Testis (tissue), 2 donors: ENCODE results near the gene ACSBG1.

Experiments
- POLR2A ChIP-seq: fragments of 450-650 bp; IDR thresholded peaks from one replicate; pipeline ENCODE4 v1.6.1; 2017; ENCODE audit warnings: antibody characterized with exemption, mild to moderate bottlenecking, moderate library complexity
- TF ChIP-seq, protein P1 (sequence below), 3 experiments: fragments of 450-650 bp in 2 of 3; fragments of 200-600 bp in 1 of 3; sonication (generic) in 1 of 3; IDR thresholded peaks; one replicate each; pipeline ENCODE4 v1.5.1; 2016 to 2019; ENCODE audit warnings: antibody characterized with exemption in 3 of 3, mild to moderate bottlenecking in 2 of 3, moderate library complexity in 1 of 3

DNA sequence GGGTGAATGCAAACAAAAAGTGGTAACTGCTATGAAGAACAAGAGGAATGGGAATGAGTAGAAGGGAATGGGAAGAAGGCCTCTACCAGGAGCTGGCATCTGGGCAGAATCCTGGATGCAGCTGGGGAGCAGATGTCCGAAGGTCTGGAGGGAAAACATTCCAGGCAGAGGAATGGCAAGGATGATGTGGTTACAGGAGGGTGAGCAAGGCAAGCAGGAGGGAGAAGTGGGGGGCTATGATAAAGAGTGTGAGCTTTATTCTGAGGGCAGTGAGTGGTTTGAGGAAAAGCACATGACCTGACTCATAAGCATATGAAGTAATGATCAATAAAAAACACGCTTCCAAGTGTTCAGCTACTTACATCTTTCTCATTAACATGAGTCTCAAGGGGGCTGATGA lies 48.0 kb upstream of the ACSBG1 start:
- TF ChIP-seq, protein P1, sequence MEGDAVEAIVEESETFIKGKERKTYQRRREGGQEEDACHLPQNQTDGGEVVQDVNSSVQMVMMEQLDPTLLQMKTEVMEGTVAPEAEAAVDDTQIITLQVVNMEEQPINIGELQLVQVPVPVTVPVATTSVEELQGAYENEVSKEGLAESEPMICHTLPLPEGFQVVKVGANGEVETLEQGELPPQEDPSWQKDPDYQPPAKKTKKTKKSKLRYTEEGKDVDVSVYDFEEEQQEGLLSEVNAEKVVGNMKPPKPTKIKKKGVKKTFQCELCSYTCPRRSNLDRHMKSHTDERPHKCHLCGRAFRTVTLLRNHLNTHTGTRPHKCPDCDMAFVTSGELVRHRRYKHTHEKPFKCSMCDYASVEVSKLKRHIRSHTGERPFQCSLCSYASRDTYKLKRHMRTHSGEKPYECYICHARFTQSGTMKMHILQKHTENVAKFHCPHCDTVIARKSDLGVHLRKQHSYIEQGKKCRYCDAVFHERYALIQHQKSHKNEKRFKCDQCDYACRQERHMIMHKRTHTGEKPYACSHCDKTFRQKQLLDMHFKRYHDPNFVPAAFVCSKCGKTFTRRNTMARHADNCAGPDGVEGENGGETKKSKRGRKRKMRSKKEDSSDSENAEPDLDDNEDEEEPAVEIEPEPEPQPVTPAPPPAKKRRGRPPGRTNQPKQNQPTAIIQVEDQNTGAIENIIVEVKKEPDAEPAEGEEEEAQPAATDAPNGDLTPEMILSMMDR (IDR thresholded peaks at IDR 0.05): no peak
- TF ChIP-seq POLR2A: no peak
